COLO668 (cell line): ENCODE data around the gene YBEY.
A peak's percentile ranks its signal among the peaks of the same experiment; 100 is the strongest.
"Not testable (repeated sequence)": the region's sequence is repeated elsewhere in the genome, so short reads cannot be mapped to it uniquely, and the experiment has no call there.

Experiments used
- DNase-seq: peaks from one replicate; lab custom pipeline; 2025; ENCODE audit not compliant: unreplicated experiment; lab: John Stamatoyannopoulos, UW

Gene YBEY

DNA sequence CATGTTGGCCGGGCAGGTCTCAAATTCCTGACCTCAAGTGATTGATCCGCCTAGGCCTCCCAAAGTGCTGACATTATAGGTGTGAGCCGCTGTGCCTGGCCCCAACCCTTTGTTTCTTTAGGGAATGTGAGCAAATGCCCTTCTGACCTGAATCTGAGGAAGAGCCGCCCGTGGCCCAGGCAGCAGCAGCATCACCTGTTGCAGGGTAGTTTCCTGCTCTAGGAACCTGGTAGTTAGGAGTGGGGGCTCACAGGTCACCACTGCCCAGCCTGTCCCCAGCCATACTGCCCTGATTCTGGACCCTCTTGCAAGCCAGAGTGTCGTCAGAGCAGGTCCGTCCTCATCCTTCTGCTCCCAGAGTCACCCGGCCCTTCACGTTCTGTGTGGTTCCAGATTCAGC lies 13.0 kb downstream of the YBEY start:
- no peak for DNase-seq

- DNase-seq = no peak
Measured at GRCh38 chr21:46301759-46302158, 15.6 kb downstream of the YBEY start.

GRCh38 chr21:46304437-46304836 lies 18.3 kb downstream of the YBEY start:
- DNase-seq = no peak

- no peak for DNase-seq
Measured at GRCh38 chr21:46304955-46305354, 18.8 kb downstream of the YBEY start.

GRCh38 chr21:46307625-46308024 lies 21.5 kb downstream of the YBEY start:
- DNase-seq = no peak

- no peak for DNase-seq
Measured at GRCh38 chr21:46308431-46308830, 22.3 kb downstream of the YBEY start.

- not testable (repeated sequence) for DNase-seq
Measured at GRCh38 chr21:46310260-46310659, 24.1 kb downstream of the YBEY start.

DNA sequence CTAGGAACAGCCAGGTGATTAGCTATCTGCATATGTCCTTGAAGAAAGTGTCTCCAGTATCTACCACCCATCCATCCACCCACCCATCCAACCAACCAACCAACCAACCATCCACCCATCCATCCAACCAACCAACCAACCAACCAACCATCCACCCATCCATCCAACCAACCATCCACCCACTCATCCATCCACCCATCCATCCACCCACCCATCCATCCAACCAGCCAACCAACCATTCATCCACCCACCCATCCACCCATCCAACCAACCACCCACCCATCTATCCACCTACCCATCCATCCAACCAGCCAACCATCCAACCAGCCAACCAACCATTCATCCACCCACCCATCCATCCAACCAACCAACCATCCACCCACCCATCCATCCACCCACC lies 25.4 kb downstream of the YBEY start:
- DNase-seq = no peak

- DNase-seq = no peak
Measured at GRCh38 chr21:46312949-46313348, 26.8 kb downstream of the YBEY start.

DNA sequence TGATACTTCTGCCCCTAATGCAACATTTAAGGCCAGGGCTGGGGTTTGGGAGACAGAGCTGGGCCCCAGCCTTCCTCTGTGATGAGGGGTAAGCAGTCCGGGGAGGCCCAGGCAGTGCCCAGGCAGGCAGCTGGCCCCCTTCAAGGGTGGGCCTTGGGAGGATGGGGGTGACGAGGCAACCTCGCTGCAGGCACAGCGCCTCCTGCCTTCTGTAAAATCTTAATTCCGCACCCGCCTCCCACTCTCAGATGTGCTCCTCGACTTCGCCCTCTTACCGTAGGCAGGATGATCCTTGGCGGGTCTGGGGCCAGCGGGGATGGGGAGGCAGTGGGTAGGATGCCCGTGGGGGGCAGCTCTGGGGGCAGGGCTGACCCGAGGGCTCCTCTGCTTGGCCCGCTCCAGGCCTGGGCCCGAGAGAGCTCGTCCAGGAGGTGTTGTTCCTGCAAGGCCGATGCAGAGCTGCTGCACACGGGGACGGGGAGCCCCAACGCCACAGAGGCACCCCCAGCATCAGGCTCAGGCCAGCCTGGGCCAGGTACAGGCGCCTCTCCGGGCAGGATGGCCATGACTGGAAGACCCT lies 28.4 kb downstream of the YBEY start:
- no peak for DNase-seq

DNA sequence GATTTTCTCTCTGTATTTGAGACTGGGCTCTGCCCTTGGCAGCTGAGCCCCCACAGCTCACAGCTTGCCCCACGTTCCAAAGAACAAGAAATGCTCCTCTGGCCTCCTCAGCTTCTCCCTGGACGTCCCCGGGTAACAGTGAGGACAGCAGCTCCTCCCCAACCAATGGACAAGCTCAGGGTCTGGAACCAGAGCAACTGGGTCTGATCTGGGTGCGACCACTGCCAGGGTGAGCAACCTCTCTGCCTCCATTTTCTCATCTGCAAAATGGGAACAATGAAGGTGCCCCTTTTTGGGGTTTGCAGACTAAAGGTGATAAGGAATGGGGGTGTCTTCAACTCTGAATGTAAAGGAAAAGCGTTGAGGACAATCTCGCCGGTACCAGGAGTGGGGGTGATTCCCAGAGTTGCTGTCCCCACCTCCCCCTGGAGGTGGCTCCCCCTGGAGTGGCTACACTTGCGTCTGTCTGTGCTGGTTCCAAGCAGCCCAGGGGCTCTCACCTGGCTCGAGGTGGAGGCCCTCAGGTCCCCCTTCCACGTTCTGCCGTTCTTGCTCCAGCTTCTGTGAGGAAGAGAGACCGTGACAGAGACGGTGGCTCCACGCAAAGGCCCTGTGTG lies 30.7 kb downstream of the YBEY start:
- no peak for DNase-seq

DNA sequence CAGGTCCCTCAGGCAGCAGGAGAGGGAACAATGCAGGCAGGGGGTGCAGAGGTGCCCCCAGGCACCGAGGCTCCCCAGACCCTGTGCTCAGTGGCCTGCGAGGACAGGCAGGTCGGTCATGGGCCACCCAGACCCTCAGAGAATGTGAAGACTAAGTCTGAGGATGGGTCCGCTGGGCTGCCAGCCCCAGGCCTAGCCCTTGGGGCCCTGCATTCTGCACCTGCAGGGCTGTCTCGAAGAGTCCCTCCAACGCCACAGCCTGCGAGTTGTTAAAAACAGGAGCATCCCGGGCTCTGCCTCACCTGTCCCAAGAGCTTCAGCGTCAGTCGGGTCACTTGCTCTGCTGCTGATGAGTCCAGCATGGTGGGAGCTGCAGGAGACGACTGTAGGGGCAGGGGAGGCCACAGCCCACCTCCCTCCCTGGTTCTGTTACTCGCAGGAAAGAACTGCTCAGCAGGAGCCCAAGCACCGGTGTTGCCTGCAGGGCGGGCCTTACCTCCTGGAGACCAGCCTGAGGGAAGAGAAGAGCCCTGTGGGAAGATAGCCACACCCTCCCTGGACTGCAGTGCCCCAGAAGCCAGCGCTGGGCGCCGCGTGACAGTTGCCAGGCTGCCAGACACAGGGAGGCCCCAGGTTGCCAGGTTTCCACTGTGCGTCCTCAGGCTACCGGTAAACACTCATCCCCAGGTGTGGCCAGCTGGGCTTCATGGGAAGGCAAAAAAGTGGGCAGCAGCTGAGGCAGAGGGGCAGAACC lies 31.7 kb downstream of the YBEY start:
- peak; percentile 89 for DNase-seq

DNA sequence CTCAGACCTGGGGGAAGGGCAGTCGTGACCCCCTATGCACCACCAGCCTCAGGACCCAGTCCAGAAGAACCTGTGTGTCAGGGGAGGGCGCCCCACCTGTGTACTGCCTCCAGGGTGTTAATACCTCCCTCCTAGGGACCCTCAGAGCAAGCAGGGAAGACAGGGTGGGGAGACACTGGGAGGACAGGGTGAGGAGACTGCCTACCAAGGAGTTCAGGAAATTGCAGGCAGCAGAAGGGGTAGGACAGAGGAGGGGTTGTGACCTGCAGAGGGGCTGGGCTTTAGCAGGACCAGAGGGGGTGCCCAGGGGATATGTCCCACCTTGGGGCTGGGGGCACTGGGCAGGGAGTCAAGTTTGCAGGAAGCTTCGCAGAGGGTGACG lies 32.3 kb downstream of the YBEY start:
- DNase-seq = no peak

DNA sequence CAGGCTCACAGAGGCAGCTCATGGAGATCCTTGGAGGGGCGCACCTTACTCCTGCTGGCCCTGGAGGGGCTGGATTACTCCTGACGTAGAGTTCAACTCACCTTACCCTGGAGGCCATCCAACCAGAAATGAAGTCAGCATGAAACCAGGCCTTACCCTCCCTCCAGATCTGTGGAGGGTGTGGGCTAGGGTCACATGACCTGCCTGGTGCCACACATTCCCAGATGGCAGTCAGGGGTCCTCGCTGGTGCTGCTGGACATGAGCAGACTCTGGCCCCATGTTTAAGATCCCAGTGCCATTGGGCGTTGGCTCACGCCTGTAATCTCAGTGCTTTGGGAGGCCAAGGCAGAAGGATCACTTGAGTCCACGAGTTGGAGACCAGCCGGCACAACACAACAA lies 33.0 kb downstream of the YBEY start:
- no peak for DNase-seq

DNA sequence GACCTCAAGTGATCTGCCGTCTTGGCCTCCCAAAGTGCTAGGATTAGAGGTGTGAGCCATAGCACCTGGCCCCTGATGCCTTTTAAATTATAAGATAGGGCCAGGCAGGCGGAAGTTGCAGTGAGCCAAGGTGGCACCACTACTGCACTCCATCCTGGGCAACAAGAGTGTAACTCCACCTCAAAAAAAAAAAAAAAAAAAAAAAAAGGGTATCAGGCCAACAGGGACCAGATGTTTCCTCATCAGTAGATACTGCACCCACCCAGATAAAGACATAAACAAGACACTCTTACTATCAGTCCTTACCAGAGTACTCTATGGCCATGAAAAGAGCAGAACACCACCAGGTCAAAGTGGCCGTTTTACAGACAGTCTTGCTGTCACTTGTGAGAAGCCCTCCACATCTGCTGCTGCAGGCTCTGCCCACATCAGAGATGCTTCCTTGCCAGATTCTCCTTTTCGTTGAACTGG lies 34.2 kb downstream of the YBEY start:
- DNase-seq = no peak

GRCh38 chr21:46322351-46323226 lies 36.4 kb downstream of the YBEY start:
- DNase-seq = peak; percentile 42

- peak; percentile 48 for DNase-seq
Measured at GRCh38 chr21:46323227-46323709, 37.1 kb downstream of the YBEY start.

GRCh38 chr21:46323710-46324389 lies 37.7 kb downstream of the YBEY start, which contains the start of the genes C21orf58 and PCNT:
C21orf58 (minus strand) TSS chr21:46323870; CDS start chr21:46322738, 1,132 bp downstream.
PCNT (plus strand) TSS chr21:46324156; CDS start chr21:46324229, 73 bp downstream.
- peak; percentile 99 for DNase-seq

DNA sequence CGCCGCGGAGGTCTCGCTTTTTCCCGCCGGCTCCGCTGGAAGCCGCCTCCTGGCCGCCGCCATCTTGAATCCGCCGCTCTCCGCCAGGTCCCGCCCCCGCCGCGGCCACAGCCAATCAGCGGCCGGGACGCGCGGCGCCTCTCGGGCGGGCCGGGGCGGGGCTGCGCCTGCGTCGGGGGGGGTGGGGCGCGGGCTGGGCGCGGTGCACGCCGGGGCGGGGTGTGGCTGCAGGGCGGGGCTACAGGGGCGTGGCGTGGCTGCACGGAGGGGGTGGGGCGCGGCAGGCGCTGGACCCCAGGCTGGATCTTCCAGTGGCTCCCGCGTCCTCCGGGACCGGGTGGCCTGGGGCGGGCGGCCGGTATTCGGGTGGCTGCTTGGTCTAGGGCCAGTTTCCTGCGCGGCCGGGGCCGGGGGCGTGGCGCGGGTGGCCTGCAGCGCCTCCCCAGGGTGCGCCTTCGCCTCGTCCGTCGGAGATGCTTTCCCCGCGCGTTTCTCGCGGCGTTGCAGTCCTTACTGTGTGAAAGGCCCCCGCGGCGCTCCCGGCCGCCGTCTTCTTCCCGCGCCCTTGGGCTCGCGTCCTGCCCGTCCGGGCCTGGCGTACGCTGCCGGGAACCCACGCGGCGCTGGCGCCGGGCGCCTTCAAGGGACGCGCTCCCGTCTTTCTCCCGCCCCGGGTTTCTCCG lies 38.4 kb downstream of the YBEY start:
- peak; percentile 95 for DNase-seq
